T-helper 1 cell treated with Interleukin-12 subunit alpha and Interleukin-12 subunit beta and Interleukin-4 antibody, amounts not matched to agents 30 ng/mL and 1 ng/mL, for 36 hours (primary cell): ENCODE results near the gene COPS9. TPM values are rescaled to one million over a fixed set of nuclear protein-coding genes. Genes with fewer than 3 reads are reported as not detected.

Source experiments
- intact Hi-C: fragments of 100-400 bp; cut with micrococcal nuclease; formaldehyde crosslinking; loops from one replicate; pipeline ENCODE4 v1.15.1; 2024
- total RNA-seq: library from RNA; stranded (reverse); gene quantifications from 2 replicates; pipeline ENCODE4 v1.2.3, GENCODE V29; 2022

The COPS9 gene
- total RNA-seq, 1 donor from 2014 or later, result 111 TPM

- intact Hi-C loops, result no loop called here
Measured at GRCh38 chr2:240166761-240167587, 30.9 kb upstream of the COPS9 start.

DNA sequence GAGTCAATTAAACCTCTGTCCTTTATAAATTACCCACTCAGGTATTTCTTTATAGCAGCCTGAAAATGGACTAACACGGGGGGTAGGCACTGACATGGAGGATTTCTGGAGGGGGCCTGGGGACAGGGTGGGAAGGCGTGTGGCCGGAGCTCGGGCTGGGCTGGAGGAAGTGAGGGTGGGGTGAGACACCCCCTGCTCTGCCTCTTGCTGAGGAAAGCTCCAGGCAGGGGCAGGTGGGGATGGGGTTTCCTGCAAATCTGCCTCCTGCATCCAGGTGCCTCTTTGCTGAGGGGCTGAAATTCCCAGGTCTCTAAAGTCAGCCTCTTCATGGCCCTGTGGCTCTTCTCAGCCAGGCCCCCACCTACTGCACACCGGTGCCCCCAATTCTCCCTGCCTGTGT, 30.1 kb upstream of the COPS9 start:
- intact Hi-C loops, result no loop called here

GRCh38 chr2:240165661-240166060, 29.6 kb upstream of the COPS9 start:
- intact Hi-C loops, result no loop called here

DNA sequence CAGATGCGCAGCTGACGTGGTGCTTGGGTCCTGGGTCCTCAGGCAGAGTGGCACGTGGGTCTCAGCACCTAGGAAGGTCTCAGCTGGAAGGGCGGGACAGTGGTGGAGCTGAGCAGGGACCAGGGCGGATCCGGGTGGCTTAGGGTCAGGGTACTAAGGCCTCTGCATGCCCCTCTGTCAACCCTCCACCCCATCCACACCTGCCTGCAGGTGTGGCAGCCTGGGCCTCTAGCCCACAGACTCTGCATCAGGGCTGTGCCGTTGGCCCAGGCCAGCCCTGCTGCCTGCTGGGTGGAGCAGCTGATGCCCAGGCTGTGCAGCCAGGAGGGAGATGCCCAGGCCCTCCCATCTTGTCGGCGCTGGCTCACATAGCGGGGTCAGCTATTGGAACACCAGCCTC, 28.9 kb upstream of the COPS9 start:
- intact Hi-C loops, result no loop called here

DNA sequence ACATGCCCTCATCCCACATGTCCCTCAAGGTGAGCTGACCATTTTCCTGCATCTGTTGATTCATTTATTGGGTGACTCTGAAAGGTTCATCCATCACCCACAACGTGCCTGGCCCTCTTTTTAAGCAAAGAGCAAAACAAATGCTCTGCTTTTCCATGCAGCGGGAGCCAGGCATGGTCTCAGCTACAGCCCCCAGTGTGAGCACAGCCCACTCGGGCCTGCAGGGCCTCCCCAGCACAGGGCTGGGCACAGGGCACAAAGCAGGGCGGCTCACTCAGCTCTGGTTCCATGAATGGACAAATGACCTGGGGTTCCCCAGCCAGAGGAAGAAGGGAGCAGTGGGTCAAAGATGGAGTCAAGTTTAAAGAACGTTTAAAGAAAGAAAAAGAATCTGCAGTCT, 28.5 kb upstream of the COPS9 start:
- intact Hi-C loops, result no loop called here

DNA sequence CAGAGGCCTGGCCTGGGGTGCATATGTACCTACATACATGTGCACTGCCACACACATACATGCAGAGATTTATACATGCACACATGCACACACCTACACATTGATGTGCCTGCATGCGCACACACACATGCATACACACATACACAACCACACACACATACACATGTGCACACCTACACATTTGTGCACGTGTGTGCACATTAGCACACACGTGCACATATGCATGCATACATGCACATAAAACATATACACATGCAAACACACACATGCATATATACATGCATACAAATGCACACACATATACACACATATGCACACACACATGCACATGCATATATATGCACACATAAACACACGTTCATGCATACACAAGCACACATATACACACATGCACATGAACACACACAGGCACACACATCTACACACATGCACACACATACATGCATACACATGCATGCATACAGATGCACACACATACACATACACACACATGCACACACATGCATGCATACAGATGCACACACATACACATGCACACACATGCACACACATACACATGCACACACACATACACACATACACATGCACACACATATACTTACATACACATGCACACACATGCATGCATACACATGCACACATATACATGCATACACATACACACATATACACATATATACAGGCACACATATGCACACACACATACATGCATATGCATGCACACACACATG, 27.9 kb upstream of the COPS9 start:
- intact Hi-C loops, result no loop called here

DNA sequence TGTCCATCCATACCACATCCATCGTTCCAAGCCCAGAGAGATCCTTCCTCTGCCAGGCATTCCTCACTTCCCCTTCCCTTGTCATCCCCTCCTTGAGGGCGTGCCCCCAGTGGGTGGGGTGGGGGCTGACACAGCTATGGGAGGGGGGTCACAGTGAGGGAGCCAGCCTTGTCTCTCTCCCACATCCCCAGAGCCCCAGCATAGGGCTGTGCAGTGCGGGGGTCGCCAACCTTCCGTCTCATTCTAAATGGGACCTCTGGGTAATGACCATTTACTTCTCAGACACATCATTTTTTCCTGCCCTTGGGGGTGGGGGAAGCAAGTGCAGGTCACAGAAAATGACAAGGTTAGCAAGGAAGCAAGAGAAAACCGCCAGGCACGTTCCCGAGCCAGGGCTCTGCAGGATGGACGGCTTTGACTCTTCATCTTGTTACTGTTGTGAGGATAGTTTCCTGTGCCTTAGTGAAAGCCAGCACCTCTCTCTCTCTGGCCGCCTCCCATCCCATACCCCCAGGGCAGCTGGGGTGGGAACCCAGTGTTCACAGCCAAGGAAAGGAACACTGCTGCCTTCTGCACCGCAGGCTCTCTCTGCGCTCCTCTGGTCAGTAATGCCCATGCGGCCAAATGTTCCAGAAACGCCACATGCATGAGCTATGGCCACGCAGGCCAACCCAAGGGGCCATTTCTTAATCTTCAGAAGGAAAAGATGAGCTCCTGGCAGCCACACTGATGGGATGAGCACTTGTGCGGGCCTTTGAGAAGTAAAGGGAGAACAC, 27.0 kb upstream of the COPS9 start:
- intact Hi-C loops, result no loop called here

GRCh38 chr2:240162531-240162930, 26.4 kb upstream of the COPS9 start:
- intact Hi-C loops, result no loop called here

DNA sequence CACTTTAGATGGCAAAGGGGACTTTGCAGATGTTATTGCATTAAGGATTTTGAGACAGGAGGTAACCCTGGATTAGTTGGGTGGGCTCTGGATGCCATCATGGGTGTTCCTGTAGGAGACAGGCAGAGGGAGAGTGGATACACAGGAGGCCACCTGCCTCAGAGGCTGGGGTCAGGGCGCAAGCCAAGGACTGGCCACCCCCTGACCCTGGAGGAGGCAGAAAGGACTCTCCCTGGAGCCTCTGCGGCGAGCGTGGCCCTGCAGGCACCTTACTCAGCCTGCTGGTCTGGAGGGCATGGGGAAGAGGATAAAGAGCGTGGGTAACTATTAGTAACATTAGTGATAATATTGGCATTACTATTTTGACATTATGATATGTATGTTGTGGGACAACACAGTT, 25.9 kb upstream of the COPS9 start:
- intact Hi-C loops, result no loop called here

DNA sequence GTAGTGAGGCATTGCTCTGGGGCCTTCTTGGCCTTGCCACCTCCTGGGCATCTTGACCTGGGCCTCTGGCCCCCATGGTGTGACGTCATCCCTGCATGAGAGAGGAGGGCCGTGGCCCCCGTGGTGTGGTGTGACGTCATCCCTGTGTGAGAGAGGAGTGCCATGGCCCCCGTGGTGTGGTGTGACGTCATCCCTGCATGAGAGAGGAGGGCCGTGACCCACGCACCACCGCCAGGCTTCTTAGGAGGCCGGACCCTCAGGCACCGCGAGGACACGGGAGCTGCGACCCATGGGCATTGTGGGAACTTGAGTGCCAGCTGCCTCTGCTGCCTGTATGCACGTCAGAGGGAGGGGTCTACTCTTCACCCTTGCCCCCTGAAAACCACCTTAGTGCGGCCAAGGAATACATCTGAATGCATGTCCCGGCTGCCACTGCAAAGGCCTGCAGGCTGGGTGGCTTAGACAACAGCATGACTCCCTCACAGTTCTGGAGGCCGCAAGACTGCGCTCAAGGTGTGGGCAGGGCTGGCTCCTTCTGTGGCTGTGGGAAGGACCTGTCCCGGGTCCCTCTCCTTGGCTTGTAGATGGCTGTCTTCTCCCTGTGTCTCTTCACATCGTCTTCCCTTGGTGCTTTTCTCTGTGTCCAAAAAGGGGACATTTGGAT, 25.1 kb upstream of the COPS9 start:
- intact Hi-C loops, result no loop called here

GRCh38 chr2:240160291-240161086, 24.4 kb upstream of the COPS9 start:
- intact Hi-C loops, result no loop called here

- intact Hi-C loops, result no loop called here
Measured at GRCh38 chr2:240159251-240159839, 23.2 kb upstream of the COPS9 start.

DNA sequence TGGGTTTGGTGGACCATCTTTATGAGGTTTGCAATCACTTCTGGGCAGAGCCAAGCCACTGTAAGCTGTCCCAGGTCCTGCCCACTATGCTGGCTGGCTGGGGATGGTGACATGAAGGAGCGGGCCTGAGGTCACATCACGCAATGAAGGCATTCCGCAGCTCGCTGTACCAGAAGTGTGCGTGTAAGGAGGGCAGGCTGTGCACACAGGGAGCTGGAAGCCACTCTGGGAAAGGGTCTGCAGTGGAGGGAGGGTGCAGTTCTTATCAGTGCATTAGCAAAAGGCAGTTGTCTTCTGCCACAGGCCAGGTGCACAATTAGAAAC, 21.0 kb upstream of the COPS9 start:
- intact Hi-C loops, result no loop called here

DNA sequence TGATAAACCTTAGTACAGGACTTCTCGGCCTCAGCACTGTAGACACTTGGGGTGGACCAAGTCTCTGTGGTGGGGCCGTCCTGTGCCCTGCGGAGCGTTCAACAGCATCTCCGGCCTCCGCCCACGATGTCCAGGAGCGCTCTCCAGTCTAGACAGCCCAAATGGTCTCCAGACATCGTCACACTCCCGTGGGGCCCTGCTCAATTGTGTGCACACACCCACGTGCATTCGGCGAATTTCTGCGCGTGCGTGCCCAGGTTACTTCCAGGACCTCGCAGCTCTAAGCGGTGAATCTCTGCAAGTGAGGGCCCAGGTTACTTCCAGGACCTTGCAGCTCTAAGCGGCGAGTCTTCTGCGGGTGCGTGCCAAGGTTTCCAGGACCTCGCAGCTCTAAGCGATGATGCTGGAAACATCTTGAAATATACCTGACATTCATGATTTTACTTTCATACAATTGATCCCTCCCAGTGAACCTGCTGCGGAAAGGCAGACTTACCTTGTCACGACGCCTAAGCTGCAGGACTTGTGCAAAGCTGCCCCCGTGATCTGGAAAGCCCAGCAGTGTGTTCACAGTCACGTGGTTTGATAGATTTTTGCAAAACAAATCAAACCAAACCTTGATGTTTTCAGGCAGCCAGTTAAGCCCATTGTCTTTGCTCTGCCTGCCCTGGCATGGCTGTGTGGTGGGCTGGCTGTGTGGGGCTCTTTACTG, 20.5 kb upstream of the COPS9 start:
- intact Hi-C loops, result no loop called here

DNA sequence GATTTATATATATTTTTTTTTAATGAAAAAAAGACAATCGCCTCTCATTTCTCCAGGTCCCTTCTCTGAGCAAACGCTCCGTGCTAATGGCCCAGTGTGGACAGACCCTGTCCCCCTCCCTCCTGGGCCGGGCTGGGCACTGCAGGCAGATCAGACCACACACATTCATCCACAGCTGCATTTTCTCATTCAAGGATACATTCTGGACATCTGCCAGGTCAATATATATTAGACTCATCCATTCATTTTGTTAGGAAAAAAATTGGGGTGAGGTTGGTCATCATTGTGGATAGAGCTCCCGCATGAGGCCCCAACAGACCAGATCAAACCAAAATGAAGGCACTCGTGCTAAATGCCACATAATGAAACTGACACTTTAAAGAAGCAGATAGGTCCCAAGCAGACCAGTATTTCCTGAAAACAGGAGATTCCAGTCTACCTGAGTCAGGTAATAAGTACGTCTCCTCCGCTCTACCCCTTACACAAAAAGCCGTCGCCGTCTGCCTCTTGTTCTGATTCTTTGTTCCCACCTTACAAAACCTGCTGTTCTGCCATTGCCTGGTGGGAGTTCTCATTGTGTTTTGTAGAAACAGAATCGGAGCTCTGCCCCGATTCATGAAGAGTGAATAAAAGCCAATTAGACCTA, 19.8 kb upstream of the COPS9 start:
- intact Hi-C loops, result no loop called here

GRCh38 chr2:240155048-240155744, 19.1 kb upstream of the COPS9 start:
- intact Hi-C loops, result no loop called here

GRCh38 chr2:240154606-240155005, 18.5 kb upstream of the COPS9 start:
- intact Hi-C loops, result no loop called here

GRCh38 chr2:240153418-240153817, 17.3 kb upstream of the COPS9 start:
- intact Hi-C loops, result no loop called here
